Measurements from ENCODE around the gene CACNB3. TPM values are rescaled to one million over a fixed set of nuclear protein-coding genes. Genes with fewer than 3 reads are reported as not detected.
"Not testable (repeated sequence)": the region's sequence is repeated elsewhere in the genome, so short reads cannot be mapped to it uniquely, and the experiment has no call there.

Gene CACNB3
- total RNA-seq, 2 donors from 2014 or later, result 8.8 to 9.5 TPM

- no peak for ATAC-seq
- DNase-seq, result no peak
- intact Hi-C loops (cut with DNase I), result loop anchor here in 1 of 2 donors (5.0 kb wide), 1 partner anchor 49 kb away; no protein-coding TSS in a partner anchor
These were observed 54.8 kb downstream of the CACNB3 start for GRCh38 chr12:48873096-48873495.

- intact Hi-C loops (cut with DNase I), result loop anchor here in 1 of 2 donors (5.0 kb wide), 1 partner anchor 49 kb away; no protein-coding TSS in a partner anchor
These were observed 55.2 kb downstream of the CACNB3 start for GRCh38 chr12:48873534-48873933.

GRCh38 chr12:48875944-48876515, 57.7 kb downstream of the CACNB3 start:
- DNase-seq (no peak), ATAC-seq (no peak)
- intact Hi-C loops (cut with DNase I), result no loop called here

More at GRCh38 chr12:48873534-48873933, 55.2 kb downstream of the CACNB3 start:
- not testable (repeated sequence) for ATAC-seq, DNase-seq

Small RNAs within 50 kb of the gene (microRNA-seq; reads per million reads assigned to microRNA genes)
- gene MIR4701, result 0 to 0.40 reads per million in 2 donors

Other genes with a start within 250 kb of the CACNB3 start
- gene LALBA, start 248.4 kb upstream of the CACNB3 start, total RNA-seq, result not detected
- 10 to 100 TPM; 18.4 to 25.9 TPM for gene KANSL2, start 136.3 kb upstream of the CACNB3 start, total RNA-seq
- gene CCNT1, start 101.8 kb upstream of the CACNB3 start, total RNA-seq, result 10 to 100 TPM; 21.2 to 21.7 TPM
- gene ADCY6, start 29.4 kb upstream of the CACNB3 start, total RNA-seq, result 100 to 1,000 TPM in 1 of 2 donors, 10 to 100 TPM in 1; 51.5 to 113 TPM
- gene DDX23, start 33.7 kb downstream of the CACNB3 start, total RNA-seq, result 10 to 100 TPM; 34.7 to 37.5 TPM
- gene RND1, start 47.4 kb downstream of the CACNB3 start, total RNA-seq, result under 1 TPM; 0.56 to 0.79 TPM
- gene FKBP11, start 107.0 kb downstream of the CACNB3 start, total RNA-seq, result 10 to 100 TPM; 14.5 to 25.0 TPM
- 10 to 100 TPM; 72.2 to 90.5 TPM for gene ARF3, start 139.0 kb downstream of the CACNB3 start, total RNA-seq
- 1 to 10 TPM in 1 of 2 donors, under 1 TPM in 1; 0.65 to 1.0 TPM for gene WNT10B, start 153.2 kb downstream of the CACNB3 start, total RNA-seq
- not detected for gene WNT1, start 159.8 kb downstream of the CACNB3 start, total RNA-seq
- gene DDN, start 180.9 kb downstream of the CACNB3 start, total RNA-seq, result under 1 TPM; 0.29 to 0.84 TPM
- gene PRKAG1, start 200.3 kb downstream of the CACNB3 start, total RNA-seq, result 10 to 100 TPM; 70.2 to 72.2 TPM
- gene KMT2D, start 242.3 kb downstream of the CACNB3 start, total RNA-seq, result 10 to 100 TPM; 44.1 to 47.4 TPM

Data from left cardiac atrium (tissue), 4 donors.